GM21576 (cell line): ENCODE measurements around the gene MRGPRE.
"Not testable (repeated sequence)": the region's sequence is repeated elsewhere in the genome, so short reads cannot be mapped to it uniquely, and the experiment has no call there.

Experiments
- ATAC-seq: cut with Tn5 transposase; IDR thresholded peaks from one replicate; pipeline ENCODE4 v1.9.1; 2021; ENCODE audit warnings: mild to moderate bottlenecking, moderate library complexity; ENCODE audit not compliant: unreplicated experiment

Gene MRGPRE, protein sequence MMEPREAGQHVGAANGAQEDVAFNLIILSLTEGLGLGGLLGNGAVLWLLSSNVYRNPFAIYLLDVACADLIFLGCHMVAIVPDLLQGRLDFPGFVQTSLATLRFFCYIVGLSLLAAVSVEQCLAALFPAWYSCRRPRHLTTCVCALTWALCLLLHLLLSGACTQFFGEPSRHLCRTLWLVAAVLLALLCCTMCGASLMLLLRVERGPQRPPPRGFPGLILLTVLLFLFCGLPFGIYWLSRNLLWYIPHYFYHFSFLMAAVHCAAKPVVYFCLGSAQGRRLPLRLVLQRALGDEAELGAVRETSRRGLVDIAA

DNA sequence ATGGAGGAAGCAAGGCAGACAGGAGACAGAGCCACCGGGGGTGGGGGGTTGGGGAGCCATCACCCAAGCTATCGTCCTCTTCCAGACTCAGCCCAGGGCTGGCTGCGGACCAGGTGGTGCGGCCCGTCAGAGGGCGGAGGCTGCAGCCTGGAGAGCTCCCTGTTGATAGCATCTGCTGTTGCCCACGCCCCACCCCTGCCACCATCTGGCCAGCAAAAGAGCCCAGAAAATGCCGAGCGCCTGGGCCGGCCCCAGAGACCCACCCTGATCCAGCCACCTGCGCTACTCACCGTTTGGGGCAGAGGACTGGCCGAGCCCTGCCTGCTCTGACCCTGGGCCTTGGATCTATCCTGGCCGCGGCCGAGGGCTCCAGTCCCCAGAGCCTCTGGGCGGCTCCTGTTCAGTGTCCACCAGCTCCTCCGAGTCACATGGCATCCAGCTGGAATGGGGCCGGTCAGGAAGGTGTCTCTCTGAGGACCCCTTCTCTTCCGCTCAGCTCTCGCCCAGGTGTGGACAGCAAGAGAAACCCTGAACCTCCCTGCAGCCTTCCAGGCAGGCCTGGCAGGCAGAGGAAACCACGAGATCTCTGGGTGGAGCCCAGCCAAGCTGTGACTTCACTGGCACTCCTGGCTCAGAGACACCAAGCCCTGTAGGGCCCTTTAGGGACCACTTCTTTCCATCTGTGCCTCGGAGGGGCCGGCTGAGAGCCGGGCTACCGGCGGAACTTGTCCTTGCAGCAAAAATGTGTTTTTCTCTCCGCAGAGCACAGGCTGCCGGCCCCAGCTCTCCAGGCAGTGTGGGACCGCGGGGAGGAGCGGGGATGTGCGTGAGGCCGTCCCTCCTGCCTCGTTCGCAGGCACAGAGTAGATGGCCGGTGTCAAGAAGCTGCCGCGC, at the start of gene MRGPRE:
MRGPRE (minus strand) TSS at position 567 of the 894 bp plus-strand sequence. CDS start 3,618 bp downstream, outside the sequence.
- ATAC-seq = no peak

DNA sequence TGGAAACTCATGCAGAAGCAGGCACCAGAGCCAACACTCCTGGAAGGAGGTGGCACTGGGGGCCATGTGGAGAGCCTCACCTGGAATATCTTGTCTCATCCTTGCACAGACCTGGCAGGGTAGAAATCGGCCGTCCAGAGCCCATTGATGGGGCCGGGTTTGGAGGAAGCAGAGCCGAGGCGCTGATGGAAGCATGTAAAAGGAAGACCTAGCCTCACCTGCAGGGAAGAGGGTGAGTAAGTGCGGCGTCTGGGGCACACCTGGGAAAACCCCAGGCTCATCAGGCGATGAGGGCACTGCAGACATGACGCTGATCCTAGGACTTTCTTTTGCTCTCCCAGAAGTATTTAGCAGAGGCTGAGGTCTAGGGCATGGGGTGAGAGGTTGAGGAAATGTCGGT, 48.9 kb upstream of the MRGPRE start:
- not testable (repeated sequence) for ATAC-seq

DNA sequence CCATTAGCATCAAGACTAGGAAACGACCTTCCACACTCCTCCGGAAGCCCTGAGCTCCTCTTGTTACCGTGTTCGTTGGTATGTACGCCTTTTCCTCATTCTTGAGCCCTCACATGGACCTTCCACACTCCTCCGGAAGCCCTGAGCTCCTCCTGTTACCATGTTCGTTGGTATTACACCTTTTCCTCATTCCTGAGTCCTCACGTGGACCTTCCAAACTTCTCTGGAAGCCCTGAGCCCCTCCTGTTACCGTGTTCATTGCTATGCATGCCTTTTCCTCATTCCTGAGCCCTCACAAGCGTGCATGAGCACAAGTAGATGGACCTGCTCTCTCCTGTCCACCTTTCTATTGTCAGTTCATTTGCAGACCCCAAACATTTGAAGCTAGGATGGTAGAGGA, 48.4 kb upstream of the MRGPRE start:
- not testable (repeated sequence) for ATAC-seq

DNA sequence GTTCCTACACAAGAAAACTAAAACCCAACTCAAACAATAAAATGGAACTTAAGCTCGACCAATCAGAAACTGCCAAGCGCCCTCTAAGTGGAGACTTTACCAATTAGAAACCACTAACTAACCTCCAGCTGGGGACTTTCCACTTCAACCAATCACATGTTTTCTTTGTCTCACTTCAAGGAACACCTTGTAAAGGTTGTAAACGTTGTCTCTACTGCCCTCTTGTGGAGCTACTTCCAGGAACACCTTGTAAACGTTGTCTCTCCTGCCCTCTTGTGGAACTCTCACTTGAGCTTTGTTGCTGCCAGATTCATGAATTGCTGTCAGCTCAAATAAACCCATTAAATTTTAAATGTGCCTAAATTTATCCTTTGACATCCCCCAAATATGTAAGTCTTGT, 46.7 kb upstream of the MRGPRE start:
- not testable (repeated sequence) for ATAC-seq

DNA sequence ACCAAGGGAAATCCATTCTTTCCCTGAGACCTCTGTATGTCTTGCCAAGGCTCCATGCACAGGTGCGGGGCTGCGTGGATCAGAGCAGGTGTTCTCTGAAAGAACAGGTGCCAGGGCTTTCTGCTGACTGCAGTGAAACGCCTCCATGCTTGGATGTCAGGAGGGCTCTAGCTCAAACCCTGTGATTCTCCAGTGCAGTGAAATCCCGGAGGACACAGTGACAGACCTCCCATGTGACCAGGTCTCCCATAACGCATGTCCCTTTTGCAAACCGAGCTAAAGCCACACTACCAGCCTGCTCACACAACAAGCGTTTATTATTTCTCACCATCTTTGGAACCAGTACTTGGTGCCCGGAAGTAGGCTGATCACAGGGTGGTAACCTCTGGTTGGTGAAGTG, 41.4 kb upstream of the MRGPRE start:
- not testable (repeated sequence) for ATAC-seq

DNA sequence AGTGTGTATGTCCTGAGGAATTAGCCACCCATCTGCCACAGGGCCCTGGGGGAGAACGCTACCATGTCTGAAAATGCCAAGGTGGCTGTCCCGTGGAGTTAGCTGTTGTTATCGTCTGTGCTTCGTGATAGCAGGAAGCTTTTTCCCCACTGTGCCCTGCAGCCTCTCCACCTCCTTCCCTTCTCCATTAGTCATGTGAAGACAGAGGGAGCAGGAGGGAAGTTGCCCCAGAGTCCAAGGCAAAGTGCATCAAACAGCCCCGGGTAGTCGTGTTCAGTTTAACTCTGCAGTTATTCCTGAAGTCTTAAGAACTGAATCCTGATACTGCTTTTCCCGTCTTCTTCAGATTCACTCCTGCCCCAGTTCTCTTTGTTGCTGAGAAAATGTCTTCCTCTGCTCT, 30.3 kb upstream of the MRGPRE start:
- not testable (repeated sequence) for ATAC-seq

DNA sequence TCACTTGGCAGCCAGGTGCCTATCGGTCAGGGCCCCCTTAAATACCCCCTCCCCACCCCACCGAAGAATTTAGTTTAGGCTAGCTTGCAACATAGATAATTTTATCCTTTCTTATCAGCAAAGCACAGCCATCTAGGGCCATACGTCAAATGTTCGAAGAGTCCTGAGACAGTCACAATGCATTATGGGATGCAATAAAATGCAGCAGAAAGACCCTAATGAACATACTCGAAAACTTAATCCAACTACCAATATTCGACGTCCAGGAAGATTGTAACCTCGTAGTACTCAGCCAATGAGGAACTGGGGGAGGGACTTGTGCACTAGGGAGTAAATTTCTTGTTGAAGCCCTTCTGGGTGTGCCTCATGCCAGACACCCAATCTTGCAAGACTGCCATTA, 29.6 kb upstream of the MRGPRE start:
- ATAC-seq = not testable (repeated sequence)

DNA sequence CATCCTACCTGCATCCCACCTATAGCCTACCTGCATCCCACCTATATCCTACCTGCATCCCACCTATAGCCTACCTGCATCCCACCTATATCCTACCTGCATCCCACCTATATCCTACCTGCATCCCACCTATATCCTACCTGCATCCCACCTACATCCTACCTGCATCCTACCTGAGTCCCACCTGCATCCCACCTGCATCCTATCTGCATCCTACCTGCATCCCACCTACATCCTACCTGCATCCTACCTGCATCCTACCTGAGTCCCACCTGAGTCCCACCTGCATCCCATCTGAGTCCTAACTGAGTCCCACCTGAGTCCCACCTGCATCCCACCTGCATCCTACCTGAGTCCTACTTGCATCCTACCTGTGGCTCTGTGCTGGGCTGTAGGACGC, 25.3 kb upstream of the MRGPRE start:
- not testable (repeated sequence) for ATAC-seq

DNA sequence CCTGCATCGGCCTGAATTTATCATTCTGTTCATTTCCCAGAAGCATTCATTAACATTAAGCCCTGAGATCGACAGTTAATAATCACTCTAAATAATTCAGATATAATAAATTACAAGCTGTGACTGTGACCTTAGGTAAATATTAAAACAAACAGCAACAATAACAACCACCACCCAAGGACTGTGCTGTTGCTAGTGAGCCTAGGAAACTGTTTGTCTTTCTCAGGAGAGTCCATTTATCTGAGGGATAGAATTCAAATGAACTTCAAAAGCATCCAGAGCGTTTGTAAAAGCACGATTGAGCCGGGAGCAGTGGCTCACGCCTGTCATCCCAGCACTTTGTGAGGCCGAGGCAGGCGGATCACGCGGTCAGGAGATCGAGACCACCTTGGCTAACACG, 23.0 kb upstream of the MRGPRE start:
- not testable (repeated sequence) for ATAC-seq

DNA sequence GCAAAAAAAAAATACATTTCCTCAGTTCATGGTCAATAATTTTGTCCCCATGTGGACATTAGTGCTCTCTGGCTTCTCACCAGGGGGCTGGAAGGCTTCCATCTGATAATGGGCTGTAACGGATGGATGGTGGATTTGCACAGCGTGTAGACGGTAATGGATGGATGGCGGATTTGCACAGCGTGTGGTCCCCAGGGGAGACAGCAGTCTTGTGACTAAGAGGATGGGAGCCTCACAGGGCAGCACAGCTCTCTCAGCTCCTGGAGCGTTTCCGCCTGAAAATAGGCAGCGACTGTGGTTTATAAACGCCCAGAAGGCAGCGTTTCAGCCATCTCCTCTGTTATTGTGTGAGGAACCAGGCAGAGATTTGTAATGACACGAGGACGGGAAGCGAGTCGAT, 22.6 kb upstream of the MRGPRE start:
- not testable (repeated sequence) for ATAC-seq

DNA sequence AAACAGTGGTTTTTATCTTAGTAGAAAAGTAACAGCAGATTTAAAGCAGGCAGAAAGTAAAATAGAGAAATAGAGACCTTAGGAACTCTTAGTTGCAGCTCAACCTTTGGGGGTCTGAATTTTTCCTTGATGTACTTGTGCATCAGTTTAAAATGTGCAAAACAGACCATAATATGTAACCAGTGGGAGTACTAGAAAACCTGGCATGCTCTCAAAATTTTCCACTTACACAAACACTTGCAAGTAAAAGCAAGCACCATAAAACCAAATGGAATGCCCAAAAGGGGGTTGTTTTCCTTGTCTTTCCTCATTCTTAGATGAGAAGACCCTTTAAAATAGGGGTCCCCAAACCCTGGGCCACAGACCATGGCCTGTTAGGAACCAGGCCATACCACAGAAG, 12.9 kb upstream of the MRGPRE start:
- no peak for ATAC-seq

DNA sequence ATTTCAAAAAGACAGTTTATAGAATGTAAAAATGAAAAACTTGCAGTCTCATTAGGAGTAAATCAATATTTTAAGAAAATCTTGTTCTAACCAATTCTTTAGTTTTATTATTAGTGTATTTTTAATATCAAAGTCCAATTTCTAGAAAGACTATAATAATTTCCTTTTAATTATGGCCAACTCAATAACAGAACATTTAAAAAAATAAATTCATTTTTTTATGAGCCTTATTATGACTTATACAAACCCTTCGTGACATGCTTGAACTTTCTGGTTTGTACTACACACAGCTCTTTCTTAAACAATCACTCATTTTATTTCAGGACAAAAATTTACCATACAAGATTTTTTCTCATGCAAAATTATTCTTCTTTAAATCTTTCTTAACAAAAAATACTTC, 11.7 kb upstream of the MRGPRE start:
- ATAC-seq = no peak

DNA sequence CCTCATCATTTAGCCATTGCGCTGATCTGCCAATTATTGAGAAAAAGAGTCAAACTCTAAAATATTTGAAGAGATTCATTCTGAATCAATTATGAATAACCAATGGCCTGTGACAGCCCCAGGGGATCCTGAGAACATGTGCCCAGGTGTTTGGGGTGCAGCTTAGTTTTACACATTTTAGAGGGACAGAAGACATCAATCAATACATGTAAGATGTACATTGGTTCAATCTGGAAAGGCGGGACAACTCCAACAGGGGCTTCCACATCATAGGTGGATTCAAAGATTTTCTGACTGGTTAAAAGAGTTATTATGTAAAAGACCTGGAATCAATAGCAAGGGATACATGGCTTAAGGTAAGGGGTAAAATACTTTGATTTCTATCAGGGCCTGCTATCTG, 4.9 kb upstream of the MRGPRE start:
- no peak for ATAC-seq

DNA sequence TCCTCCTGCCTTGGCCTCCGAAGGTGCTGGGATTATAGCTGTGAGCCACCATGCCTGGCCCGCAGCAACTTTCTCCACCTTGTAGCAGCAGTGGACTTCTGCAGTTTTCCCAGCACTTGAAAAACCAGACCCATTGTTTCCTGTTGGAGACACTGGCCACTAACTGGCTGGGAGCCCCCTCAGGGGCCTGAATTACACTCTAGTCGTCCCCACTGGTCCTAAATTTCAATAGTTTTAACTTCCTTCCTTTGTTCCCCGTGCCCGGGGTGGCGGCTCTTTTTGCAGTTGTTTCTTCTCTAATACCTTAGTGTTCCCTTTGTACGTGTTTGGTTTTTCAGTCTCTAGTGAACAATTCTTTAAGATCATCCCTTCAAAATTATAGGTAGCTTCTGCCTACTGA, 2.6 kb upstream of the MRGPRE start:
- no peak for ATAC-seq

DNA sequence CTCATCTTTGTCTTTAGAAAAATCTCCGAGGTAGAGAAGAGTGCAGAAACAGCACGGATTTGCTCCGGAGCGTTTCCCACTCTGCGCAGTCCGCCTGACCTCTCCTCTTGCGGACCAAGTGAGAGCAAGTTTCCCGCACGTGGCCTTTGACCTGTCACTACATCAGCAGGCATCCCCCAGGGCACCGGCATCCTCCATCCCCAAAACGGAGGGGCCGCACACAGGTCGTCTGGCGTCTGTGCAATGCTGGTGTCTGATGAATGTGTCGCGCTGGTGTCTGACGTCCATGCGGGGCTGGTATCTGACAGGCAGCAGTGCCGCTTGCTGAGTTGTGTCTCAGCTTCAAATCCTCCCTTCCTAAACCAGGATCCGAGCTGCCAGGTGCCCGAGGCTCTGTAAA, 739 bp upstream of the MRGPRE start:
- no peak for ATAC-seq

DNA sequence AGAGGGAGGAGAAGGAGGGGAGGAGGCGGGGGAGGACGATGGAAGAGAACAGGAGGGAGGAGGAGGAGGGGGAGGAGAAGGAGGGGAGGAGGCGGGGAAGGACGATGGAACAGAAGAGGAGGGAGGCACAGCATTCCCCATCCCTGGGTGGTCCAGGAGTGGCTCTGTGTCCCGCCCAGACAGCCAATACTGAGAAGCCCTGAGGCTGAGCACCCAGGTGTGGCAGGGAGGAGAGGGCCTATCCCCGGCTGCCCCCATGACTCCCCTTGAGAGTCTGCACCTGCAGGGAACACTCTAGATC, 717 bp downstream of the MRGPRE start:
- no peak for ATAC-seq

DNA sequence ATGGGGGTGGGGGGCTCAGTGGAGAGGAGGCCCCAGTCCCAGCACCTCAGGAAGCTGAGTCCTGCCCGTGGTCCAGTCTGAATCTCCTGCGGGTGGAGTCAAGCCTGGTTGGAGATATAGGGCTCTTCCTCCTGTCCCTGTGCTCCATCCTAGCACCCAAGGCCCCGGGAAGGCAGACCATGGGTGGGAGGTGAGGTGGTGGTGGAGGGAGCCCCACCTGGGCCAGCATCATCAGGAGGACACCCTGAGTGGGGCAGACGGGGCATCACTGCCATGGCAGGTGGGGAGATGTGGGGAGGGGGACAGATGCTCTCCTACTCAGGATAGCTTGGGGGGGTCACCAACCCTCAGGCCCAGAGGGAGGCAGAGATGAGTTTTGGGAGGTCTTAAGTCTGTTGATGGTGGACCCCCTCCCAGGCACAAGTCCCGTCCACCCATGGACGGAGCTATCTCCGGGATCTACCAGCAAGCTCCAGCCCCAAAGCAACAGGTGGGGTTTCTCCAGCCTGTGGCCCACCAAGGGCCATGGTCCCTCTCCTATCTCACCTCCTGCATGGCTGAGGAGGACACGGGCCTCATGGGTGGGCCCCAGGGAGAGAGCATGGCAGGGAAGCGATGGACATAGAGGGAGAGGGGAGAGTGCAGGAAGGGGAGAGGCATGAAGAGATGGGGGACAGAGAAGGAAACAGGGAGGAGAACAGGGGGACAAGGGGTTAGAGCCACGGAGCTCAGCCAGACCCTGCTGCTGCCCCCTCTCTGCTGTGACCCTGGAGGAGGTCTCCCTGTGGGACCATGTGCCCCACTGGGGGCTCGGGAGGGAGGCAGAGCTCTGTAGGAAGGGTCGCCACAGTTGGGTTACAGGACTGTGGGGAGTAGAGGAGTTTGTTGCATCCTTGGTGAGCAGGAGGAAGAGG, 1.3 kb downstream of the MRGPRE start:
- ATAC-seq = no peak

DNA sequence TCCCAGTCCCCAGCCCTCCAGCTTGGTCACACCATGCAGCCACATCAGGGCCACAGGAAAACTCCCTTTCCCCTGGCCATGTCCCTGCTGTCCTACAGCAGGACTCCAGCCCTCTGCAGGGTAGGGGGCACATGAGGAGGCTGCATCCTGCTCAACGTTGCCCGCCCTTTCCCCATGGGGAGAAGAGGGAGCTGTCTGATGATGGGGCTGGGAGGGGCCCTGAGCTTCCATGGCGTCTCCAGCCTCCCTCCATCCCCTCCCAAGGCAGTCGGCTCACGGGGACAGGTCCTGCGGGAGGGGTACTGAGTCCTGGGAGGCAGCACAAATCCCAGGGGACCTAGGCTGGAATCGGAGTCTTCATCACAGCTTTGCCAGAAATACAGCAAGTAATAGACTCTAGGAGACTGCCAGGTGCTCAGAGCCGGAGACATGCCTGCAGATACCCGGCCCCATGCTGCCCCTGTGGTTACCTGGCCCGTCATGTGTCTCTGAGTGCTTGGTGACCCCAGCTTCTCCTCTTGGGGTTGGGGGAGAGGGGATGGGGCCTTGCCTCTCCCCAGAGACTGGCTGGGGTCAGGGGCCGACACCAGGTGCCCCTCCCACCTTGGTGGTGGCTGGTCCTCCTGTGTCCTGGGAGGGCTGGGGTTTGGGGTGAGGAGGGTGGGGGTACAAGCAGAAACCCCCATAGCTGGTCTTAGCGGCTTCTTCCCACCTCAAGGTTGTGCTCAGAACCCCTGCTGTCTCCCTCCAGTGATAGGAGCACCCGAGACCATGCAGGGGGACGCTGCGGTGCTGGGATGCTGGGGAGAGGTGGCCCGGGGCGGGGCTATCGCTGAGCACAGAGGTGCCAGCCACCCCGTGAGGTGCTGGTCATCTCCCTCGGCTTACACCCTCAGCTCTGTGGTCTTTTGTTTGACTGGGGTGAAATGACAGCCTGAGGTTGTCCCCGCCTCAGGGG, 2.3 kb downstream of the MRGPRE start:
- no peak for ATAC-seq

DNA sequence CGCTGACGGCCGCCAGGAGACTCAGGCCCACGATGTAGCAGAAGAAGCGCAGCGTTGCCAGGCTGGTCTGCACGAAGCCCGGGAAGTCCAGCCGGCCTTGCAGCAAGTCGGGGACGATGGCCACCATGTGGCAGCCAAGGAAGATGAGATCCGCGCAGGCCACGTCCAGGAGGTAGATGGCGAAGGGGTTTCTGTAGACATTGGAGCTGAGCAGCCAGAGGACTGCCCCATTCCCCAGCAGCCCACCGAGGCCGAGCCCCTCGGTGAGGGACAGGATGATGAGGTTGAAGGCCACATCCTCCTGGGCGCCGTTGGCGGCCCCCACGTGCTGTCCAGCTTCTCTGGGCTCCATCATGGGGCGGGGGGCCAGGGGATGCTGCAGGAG, 3.8 kb downstream of the MRGPRE start:
- no peak for ATAC-seq
